HepG2 (cell line): ENCODE results near the gene IAPP.

Source experiments
- CHD4 ChIP-seq: fragments of 200-600 bp; sonication (generic); IDR thresholded peaks from 2 replicates; pipeline ENCODE4 v1.7.0; 2017; ENCODE audit warnings: mild to moderate bottlenecking, low read length, borderline replicate concordance
- DNMT1 ChIP-seq: sonication (generic); formaldehyde crosslinking; IDR thresholded peaks from 2 replicates; pipeline ENCODE4 v1.5.1; 2020; ENCODE audit warnings: mild to moderate bottlenecking, missing genetic modification reagents
- POLR2A ChIP-seq, 2 experiments: IDR thresholded peaks; 2 replicates each; pipeline ENCODE4 v1.6.1; 2011; ENCODE audit warnings: low read depth in 2 of 2, low read length in 2 of 2, mild to moderate bottlenecking in 1 of 2, moderate library complexity in 1 of 2; ENCODE audit not compliant: insufficient read depth in 1 of 2
- SIN3A ChIP-seq: IDR thresholded peaks from 2 replicates; pipeline ENCODE4 v1.6.1; 2011; ENCODE audit warnings: low read depth, mild to moderate bottlenecking, control low read depth, low read length, borderline replicate concordance
- STAT5B ChIP-seq: sonication (generic); formaldehyde crosslinking; IDR thresholded peaks from 2 replicates; pipeline ENCODE4 v1.4.0; 2020; ENCODE audit warnings: missing genetic modification reagents

- TF ChIP-seq STAT5B (no peak), CHD4 (no peak), POLR2A (IDR thresholded peaks at IDR 0.05; ENCODE audit: insufficient read depth in 1 of 2, low read depth in 2 of 2, low read length in 2 of 2) (no peak), SIN3A (no peak), DNMT1 (no peak)
Observed at GRCh38 chr12:21350975-21351374, 21.7 kb upstream of the IAPP start.
